Hair follicular keratinocyte (primary cell): Measurements from ENCODE around the gene CT83. TPM values are rescaled to one million over a fixed set of nuclear protein-coding genes. Genes with fewer than 3 reads are reported as not detected.

Experiments
- total RNA-seq: library from RNA; depleted of rRNA; stranded (reverse); fragments of >200 nt; gene quantifications from 2 replicates; pipeline ENCODE4 v1.2.3, GENCODE V29; 2015

The CT83 gene, protein sequence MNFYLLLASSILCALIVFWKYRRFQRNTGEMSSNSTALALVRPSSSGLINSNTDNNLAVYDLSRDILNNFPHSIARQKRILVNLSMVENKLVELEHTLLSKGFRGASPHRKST
- not detected in 2 replicates for total RNA-seq

DNA sequence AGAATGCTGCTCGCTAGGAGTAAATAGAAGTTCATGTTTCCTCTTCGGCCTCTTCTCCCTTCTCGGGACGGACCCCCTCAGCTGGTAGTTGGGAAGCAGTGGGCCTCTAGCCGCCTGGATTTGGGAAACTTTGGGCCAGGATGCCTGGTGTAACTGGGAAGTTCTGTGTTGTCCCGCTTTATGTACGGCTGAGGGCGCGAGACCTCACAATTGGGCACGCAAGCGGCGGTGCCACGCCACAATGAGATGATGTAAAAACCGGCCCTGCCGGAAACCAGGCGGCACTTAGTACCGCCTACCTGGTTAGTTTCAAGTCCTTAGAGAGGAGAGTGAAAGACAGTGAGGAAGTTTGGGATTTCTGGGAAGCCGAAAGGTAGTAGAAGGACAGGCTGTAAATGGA is at the start of gene CT83:
CT83 (minus strand) TSS at position 155 of the 400 bp plus-strand sequence; CDS start at position 35, 120 bp downstream.

DNA sequence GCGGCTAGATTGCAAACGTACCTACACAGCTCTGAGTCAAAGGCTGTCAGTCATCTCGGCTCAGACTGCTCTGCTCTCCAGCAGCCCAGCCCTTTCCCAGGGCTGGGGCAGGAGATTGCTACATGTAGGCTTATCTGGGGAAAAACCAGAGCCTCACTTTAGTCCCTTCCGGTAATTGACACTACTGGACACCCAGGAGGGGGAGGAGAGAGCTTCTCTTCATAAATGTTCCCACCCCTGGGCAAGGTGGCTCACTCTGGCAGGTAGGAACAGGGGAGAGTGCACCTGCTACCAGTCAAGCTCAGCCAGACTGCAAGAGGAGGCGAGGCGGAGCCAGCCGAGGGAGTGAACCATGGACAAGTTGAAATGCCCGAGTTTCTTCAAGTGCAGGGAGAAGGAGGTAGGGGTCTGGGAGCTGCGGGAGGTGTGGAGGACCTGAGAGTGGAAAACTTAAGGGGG is 26.4 kb downstream of the CT83 start, which contains the start of gene SLC6A14:
SLC6A14 (plus strand) TSS at position 249 of the 459 bp plus-strand sequence; CDS start at position 353, 104 bp downstream.

Other genes starting within 250 kb of the CT83 start
- 0.04 and 0.16 TPM in 2 replicates for gene SLC6A14, start 26.4 kb downstream of the CT83 start, total RNA-seq